ENCODE measurements around the gene ARMC8. TPM values are rescaled to one million over a fixed set of nuclear protein-coding genes. Genes with fewer than 3 reads are reported as not detected.

The ARMC8 gene
- total RNA-seq, 1 donor from 2014 or later, result 39.6 TPM

- peaks cover 39% of the 10 kb centered on the region for H3K36me3 Mint-ChIP-seq (ENCODE audit: low read depth, unreplicated experiment)
- TF ChIP-seq CTCF (IDR thresholded peaks at IDR 0.05; ENCODE audit: unreplicated experiment), result no peak
- H3K4me1 Mint-ChIP-seq (ENCODE audit: unreplicated experiment), result no peaks in the 10 kb centered on the region
- no peak overlapping the region for H3K27ac Mint-ChIP-seq (ENCODE audit: unreplicated experiment)
- H3K4me3 Mint-ChIP-seq (ENCODE audit: unreplicated experiment), result no peak overlapping the region
- no peak for DNase-seq (ENCODE audit: low spot score)
- peaks cover 5% of the 10 kb centered on the region for H3K27me3 Mint-ChIP-seq (ENCODE audit: unreplicated experiment)
- H3K9me3 Mint-ChIP-seq (ENCODE audit: unreplicated experiment), result no peaks in the 10 kb centered on the region
Observed at GRCh38 chr3:138289260-138289659, 102.2 kb downstream of the ARMC8 start.

GRCh38 chr3:138289701-138290100 lies 102.6 kb downstream of the ARMC8 start:
- Mint-ChIP-seq H3K36me3 (ENCODE audit: low read depth, unreplicated experiment) (peaks cover 39% of the 10 kb centered on the region), H3K27me3 (ENCODE audit: unreplicated experiment) (peaks cover 5% of the 10 kb centered on the region), H3K4me1 (ENCODE audit: unreplicated experiment) (no peaks in the 10 kb centered on the region), H3K27ac (ENCODE audit: unreplicated experiment) (no peak overlapping the region), H3K4me3 (ENCODE audit: unreplicated experiment) (peak overlapping the region; percentile 10), H3K9me3 (ENCODE audit: unreplicated experiment) (no peaks in the 10 kb centered on the region)
- DNase-seq (ENCODE audit: low spot score), result no peak
- no peak for TF ChIP-seq CTCF (IDR thresholded peaks at IDR 0.05; ENCODE audit: unreplicated experiment)

- H3K9me3 Mint-ChIP-seq (ENCODE audit: unreplicated experiment), result no peaks in the 10 kb centered on the region
- no peak for TF ChIP-seq CTCF (IDR thresholded peaks at IDR 0.05; ENCODE audit: unreplicated experiment)
Observed at GRCh38 chr3:138296639-138297038, 109.5 kb downstream of the ARMC8 start.

GRCh38 chr3:138297059-138297607 lies 110.0 kb downstream of the ARMC8 start:
- no peak for TF ChIP-seq CTCF (IDR thresholded peaks at IDR 0.05; ENCODE audit: unreplicated experiment)
- H3K36me3 Mint-ChIP-seq (ENCODE audit: low read depth, unreplicated experiment), result peaks cover 30% of the 10 kb centered on the region
- no peak overlapping the region for H3K27ac Mint-ChIP-seq (ENCODE audit: unreplicated experiment)
- no peak overlapping the region for H3K4me3 Mint-ChIP-seq (ENCODE audit: unreplicated experiment)
- H3K9me3 Mint-ChIP-seq (ENCODE audit: unreplicated experiment), result no peaks in the 10 kb centered on the region
- H3K4me1 Mint-ChIP-seq (ENCODE audit: unreplicated experiment), result no peaks in the 10 kb centered on the region
- DNase-seq (ENCODE audit: low spot score), result no peak
- peaks cover 6% of the 10 kb centered on the region for H3K27me3 Mint-ChIP-seq (ENCODE audit: unreplicated experiment)

More at GRCh38 chr3:138296639-138297038, 109.5 kb downstream of the ARMC8 start:
- Mint-ChIP-seq H3K36me3 (ENCODE audit: low read depth, unreplicated experiment) (peaks cover 31% of the 10 kb centered on the region), H3K4me3 (ENCODE audit: unreplicated experiment) (no peak overlapping the region), H3K27me3 (ENCODE audit: unreplicated experiment) (peaks cover 6% of the 10 kb centered on the region), H3K27ac (ENCODE audit: unreplicated experiment) (no peak overlapping the region), H3K4me1 (ENCODE audit: unreplicated experiment) (no peaks in the 10 kb centered on the region)
- DNase-seq (ENCODE audit: low spot score), result no peak

GRCh38 chr3:138297876-138298275 lies 110.8 kb downstream of the ARMC8 start:
- H3K9me3 Mint-ChIP-seq (ENCODE audit: unreplicated experiment), result no peaks in the 10 kb centered on the region
- DNase-seq (ENCODE audit: low spot score), result no peak
- H3K4me3 Mint-ChIP-seq (ENCODE audit: unreplicated experiment), result no peak overlapping the region
- no peak for TF ChIP-seq CTCF (IDR thresholded peaks at IDR 0.05; ENCODE audit: unreplicated experiment)
- peaks cover 6% of the 10 kb centered on the region for H3K27me3 Mint-ChIP-seq (ENCODE audit: unreplicated experiment)
- H3K27ac Mint-ChIP-seq (ENCODE audit: unreplicated experiment), result no peak overlapping the region
- peaks cover 22% of the 10 kb centered on the region for H3K36me3 Mint-ChIP-seq (ENCODE audit: low read depth, unreplicated experiment)
- no peaks in the 10 kb centered on the region for H3K4me1 Mint-ChIP-seq (ENCODE audit: unreplicated experiment)
